Effector memory CD4-positive, alpha-beta T cell (primary cell): ENCODE data around the gene XCR1.

ENCODE experiments used
- DNase-seq, 3 donors: peaks; one replicate each; pipeline ENCODE4 v3.0.0-alpha.2; 2020
- H3K27ac ChIP-seq: 2 replicates; pipeline ENCODE4 v1.7.0; 2013; ENCODE audit warnings: mild to moderate bottlenecking, low read length, moderate library complexity; ENCODE audit not compliant: insufficient read depth, poor library complexity, severe bottlenecking
- H3K27me3 ChIP-seq: replicated peaks from 2 replicates; pipeline ENCODE4 v1.7.0; 2013; ENCODE audit warnings: mild to moderate bottlenecking, low read length; ENCODE audit not compliant: insufficient read depth, control insufficient read depth, poor library complexity, severe bottlenecking
- H3K36me3 ChIP-seq: 2 replicates; pipeline ENCODE4 v1.7.0; 2013; ENCODE audit warnings: mild to moderate bottlenecking, low read length, moderate library complexity; ENCODE audit not compliant: control insufficient read depth, insufficient read depth
- H3K4me1 ChIP-seq: 2 replicates; pipeline ENCODE4 v1.7.0; 2013; ENCODE audit warnings: low read length, mild to moderate bottlenecking; ENCODE audit not compliant: control insufficient read depth, insufficient read depth, poor library complexity, severe bottlenecking
- H3K4me3 ChIP-seq: 2 replicates; pipeline ENCODE4 v1.7.0; 2013; ENCODE audit warnings: low read length, low read depth, mild to moderate bottlenecking; ENCODE audit not compliant: insufficient read depth, poor library complexity, severe bottlenecking
- H3K9me3 ChIP-seq: 2 replicates; pipeline ENCODE4 v1.7.0; 2013; ENCODE audit warnings: mild to moderate bottlenecking, low read length, moderate library complexity; ENCODE audit not compliant: control insufficient read depth
- total RNA-seq, 3 donors: gene quantifications; one replicate each; lab custom pipeline; 2026; lab: John Stamatoyannopoulos, UW

The XCR1 gene, protein sequence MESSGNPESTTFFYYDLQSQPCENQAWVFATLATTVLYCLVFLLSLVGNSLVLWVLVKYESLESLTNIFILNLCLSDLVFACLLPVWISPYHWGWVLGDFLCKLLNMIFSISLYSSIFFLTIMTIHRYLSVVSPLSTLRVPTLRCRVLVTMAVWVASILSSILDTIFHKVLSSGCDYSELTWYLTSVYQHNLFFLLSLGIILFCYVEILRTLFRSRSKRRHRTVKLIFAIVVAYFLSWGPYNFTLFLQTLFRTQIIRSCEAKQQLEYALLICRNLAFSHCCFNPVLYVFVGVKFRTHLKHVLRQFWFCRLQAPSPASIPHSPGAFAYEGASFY
- total RNA-seq = 0 reads per million in 3 donors

DNA sequence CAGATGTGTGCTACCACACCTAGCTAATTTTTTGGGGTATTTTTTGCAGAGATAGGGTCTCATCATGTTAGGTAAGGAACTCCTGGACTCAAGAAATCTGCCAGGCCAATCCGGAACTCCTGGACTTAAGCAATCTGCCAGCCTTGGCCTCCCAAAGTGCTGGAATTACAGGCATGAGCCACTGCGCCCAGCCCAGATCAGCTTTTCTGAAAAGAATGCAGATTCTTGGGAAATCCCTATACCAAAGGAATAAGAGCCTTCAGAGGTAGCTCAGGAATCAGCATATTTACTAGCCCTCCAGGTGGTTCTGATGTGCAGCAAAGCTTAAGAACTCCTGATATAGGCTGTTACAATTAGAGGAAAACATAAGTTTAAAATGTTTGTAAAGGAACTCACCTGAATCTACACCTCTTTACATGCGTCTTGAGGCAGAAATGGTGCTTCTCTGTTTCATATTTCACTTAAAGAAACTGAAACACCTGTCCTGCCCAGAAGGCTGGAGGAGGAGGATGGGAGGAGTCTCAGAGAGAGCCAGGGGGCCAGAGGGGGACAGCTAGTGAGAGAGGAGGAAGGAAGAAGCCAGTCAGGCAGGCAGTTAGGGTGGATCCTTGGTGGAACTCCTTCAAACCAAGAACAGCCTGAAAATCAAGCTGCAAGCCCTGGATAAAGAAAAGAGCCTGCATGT lies at the start of gene XCR1:
TSS of gene XCR1 (minus strand) at position 463 of the 685 bp plus-strand sequence. CDS start 5,536 bp downstream, outside the sequence.
- Histone ChIP-seq H3K4me1 (no peaks in the 10 kb centered on the region), H3K9me3 (peaks cover 5% of the 10 kb centered on the region), H3K36me3 (no peaks in the 10 kb centered on the region), H3K27ac (no peak within 1 kb of the TSS), H3K27me3 (no peaks in the 10 kb centered on the region), H3K4me3 (no peak within 1 kb of the TSS)
- DNase-seq = no peak

DNA sequence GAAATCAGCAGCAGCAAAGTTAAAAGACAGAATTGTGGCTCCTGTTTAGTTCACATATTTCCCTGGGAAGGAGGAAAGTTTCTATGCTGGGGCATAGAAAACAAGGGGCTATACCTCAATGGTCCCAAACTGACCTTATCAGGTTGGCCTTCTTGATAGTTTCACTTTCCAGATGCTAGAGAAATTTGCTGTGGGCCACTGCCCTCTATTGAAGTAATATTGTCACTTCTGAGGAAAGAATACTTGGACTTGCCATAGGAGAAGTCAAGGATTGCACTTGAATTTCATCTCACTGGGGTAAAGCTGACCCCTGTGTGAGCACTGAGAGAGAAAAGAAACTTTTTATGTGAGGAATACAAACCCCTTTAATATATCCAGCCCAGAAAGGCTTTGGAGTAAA lies 49.3 kb upstream of the XCR1 start:
- Histone ChIP-seq H3K27me3 (no peaks in the 10 kb centered on the region), H3K4me3 (no peak overlapping the region), H3K9me3 (no peaks in the 10 kb centered on the region), H3K36me3 (no peaks in the 10 kb centered on the region), H3K4me1 (no peaks in the 10 kb centered on the region), H3K27ac (no peak overlapping the region)
- DNase-seq = no peak

DNA sequence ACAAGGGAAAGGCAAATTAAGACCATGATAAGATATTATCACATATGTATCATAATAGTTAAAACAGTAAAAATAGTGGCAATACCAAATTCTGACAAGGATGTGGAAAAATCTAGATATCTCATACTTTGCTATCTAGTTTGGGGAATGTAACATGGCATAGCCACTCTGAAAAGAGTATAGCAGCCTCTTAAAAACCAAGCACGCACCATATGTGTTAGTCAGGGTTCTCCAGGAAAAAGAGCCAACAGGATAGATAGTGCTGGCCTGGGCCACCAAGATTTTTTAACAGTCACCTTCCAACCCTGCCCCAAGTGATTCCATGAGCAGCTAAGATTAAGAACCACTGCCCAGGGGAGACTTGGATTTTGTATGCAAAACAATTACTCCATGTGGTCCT lies 48.5 kb upstream of the XCR1 start:
- Histone ChIP-seq H3K9me3 (peaks cover 6% of the 10 kb centered on the region), H3K4me1 (no peaks in the 10 kb centered on the region), H3K4me3 (no peak overlapping the region), H3K27ac (no peak overlapping the region), H3K27me3 (no peaks in the 10 kb centered on the region), H3K36me3 (no peaks in the 10 kb centered on the region)
- DNase-seq = no peak

DNA sequence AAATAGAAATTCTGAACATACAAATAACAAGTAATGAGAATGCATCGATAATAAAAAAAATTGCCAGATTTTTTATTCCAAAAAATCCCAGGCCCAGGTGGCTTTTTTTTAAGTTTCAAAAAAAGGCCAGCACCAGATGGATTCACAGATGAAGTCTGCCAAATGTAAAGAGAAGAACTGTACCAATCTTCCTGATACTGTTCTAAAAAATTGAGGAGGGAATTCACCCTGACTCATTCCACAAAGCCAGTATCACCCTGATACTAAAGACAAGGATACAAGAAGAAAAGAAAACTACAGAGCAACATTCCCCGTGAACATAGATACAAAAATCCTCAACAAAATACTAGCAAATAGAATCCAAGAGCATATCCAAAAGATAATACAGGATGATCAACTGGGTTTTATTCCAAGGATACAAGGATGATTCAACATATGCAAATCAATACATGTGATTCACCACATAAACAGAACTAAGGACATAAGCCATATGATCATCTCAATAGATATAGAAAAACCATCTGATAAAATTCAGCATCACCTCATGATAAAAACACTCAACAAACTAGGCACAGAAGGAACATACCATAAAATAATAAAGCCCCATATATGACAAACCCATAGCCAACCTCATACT lies 44.1 kb upstream of the XCR1 start:
- H3K4me1 ChIP-seq = peaks cover 28% of the 10 kb centered on the region
- H3K9me3 ChIP-seq = peaks cover 6% of the 10 kb centered on the region
- no peak overlapping the region for H3K4me3 ChIP-seq
- no peak for DNase-seq
- no peak overlapping the region for H3K27ac ChIP-seq
- H3K36me3 ChIP-seq = no peaks in the 10 kb centered on the region
- H3K27me3 ChIP-seq = no peaks in the 10 kb centered on the region

DNA sequence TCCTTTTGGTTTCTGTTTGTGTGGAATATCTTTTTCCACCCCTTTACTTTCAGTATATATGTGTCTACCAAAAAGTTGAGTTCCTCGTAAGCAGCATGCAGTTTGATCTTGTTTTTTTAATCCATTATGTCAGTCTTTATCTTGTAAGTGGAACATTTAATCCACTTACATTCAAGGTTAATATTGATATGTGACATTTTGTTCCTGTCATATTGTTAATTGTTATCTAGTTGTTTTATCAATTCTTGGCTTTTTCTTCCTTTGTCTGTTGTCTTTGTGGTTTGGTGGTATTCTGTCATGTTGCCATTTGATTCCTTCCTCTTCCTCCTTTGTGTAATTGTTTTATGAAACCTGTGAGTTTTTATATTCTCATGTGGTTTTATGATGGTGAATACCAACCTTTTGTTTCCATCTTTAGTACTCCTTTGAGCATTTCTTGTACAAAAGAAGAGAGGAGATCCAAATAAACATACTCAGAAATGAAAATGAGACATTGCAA lies 43.4 kb upstream of the XCR1 start:
- H3K9me3 ChIP-seq = peaks cover 6% of the 10 kb centered on the region
- H3K4me3 ChIP-seq = no peak overlapping the region
- no peak for DNase-seq
- peaks cover 34% of the 10 kb centered on the region for H3K4me1 ChIP-seq
- no peak overlapping the region for H3K27ac ChIP-seq
- no peaks in the 10 kb centered on the region for H3K27me3 ChIP-seq
- H3K36me3 ChIP-seq = no peaks in the 10 kb centered on the region

DNA sequence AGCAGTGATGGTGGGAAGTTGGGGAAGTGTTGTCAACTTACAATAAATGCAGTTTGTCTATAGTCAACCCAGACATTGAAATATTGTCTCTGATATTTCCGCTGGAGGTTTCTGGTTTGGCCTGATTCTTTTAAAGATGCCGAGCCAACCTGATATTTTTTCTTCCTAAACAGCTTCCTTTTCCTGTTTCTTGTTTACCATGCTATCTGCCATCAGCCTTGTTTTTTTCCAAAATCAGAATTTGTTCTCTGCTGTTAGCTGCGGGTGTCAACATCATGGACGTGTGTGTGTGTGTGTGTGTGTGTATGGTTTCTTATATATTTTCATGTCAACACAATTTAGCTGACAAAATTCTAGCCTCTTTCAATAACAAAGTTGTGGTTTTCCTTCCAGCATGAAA lies 41.2 kb upstream of the XCR1 start:
- Histone ChIP-seq H3K27me3 (no peaks in the 10 kb centered on the region), H3K4me1 (peaks cover 53% of the 10 kb centered on the region), H3K4me3 (no peak overlapping the region), H3K9me3 (peaks cover 6% of the 10 kb centered on the region), H3K27ac (peak overlapping the region; percentile 48), H3K36me3 (no peaks in the 10 kb centered on the region)
- DNase-seq = no peak

DNA sequence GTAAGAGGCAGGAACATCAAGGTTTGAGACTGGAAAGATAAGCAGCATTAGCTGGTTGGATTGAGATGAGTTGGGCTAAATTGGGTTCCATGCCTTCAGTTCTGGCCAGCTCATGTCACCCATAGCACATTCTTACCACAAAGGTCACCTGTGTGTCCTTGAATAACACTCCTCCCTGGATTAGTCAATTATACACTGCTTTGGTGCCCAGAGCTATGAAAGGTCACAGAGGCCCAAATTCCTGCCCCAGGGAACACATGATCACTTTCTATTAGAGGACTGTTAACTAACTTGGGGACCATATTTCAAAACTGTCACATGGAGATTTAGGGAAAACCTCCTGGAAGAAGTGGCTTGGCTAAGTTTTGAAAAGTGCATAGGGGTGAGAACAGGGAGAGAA lies 40.1 kb upstream of the XCR1 start:
- no peaks in the 10 kb centered on the region for H3K27me3 ChIP-seq
- peaks cover 6% of the 10 kb centered on the region for H3K9me3 ChIP-seq
- H3K4me3 ChIP-seq = no peak overlapping the region
- no peak for DNase-seq
- H3K27ac ChIP-seq = peak overlapping the region; percentile 48
- H3K36me3 ChIP-seq = no peaks in the 10 kb centered on the region
- peaks cover 54% of the 10 kb centered on the region for H3K4me1 ChIP-seq

DNA sequence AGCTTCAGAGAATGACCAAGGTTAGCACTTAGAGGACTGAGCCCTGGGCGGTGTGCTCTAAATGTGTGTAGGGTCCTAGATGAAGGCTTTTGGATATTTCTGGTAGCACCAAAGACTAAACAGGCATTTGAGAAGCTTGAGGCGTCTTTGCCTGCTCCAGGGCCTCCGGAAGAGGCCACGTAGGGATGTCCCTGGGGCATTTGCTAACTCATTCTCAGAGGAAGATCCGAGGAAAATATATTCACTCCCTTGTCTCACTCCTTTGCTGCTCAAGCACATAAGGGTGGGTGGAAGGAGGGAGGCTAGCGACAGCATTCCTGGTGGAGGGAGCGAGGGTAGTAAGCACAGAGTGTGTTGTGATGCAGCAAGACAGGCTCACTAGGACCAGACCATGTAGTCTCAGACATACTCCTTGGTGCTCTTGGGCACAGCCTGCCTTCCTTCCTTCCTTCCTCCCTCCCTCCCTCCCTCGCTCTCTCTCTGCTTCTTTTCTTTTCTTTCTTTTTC lies 38.5 kb upstream of the XCR1 start:
- Histone ChIP-seq H3K27me3 (no peaks in the 10 kb centered on the region), H3K36me3 (no peaks in the 10 kb centered on the region), H3K9me3 (no peaks in the 10 kb centered on the region), H3K27ac (peak overlapping the region; percentile 70), H3K4me3 (no peak overlapping the region), H3K4me1 (peaks cover 54% of the 10 kb centered on the region)
- no peak for DNase-seq

DNA sequence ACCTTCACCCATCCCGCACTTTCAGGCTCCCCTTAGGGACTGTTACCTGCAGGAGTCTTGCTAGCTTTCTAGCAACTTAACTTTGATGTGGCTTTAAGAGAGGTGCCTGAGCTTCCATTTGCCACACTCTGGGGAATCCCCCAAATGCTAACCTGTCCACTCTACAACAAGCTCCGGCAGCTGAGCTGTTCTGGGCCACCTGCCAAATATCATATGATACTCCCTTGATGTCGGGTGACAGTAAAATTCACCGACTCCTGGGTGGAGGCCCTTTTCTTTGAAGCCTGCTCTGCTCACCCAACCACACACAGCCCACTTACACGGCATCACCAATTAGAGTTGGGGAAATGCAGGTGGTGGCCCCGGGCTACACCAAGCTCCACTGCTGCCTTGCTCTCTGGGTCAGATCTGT lies 38.0 kb upstream of the XCR1 start:
- Histone ChIP-seq H3K27me3 (no peaks in the 10 kb centered on the region), H3K27ac (peak overlapping the region; percentile 70), H3K36me3 (no peaks in the 10 kb centered on the region), H3K4me3 (no peak overlapping the region), H3K4me1 (peaks cover 52% of the 10 kb centered on the region), H3K9me3 (no peaks in the 10 kb centered on the region)
- peak; percentile 83 for DNase-seq
